GM21786 (cell line): ENCODE data around the gene ANK3.
A peak's percentile ranks its signal among the peaks of the same experiment; 100 is the strongest.

Experiments used
- ATAC-seq: cut with Tn5 transposase; IDR thresholded peaks from one replicate; pipeline ENCODE4 v1.9.1; 2021; ENCODE audit not compliant: unreplicated experiment

The ANK3 gene

GRCh38 chr10:60144099-60144498, 245.6 kb downstream of the ANK3 start:
- ATAC-seq = no peak

GRCh38 chr10:60142736-60143135, 246.9 kb downstream of the ANK3 start:
- no peak for ATAC-seq

- ATAC-seq = no peak
Measured at GRCh38 chr10:60141896-60142559, 247.6 kb downstream of the ANK3 start.

- no peak for ATAC-seq
Measured at GRCh38 chr10:60140651-60141632, 248.7 kb downstream of the ANK3 start.

GRCh38 chr10:60139798-60140566, 249.7 kb downstream of the ANK3 start:
- ATAC-seq = no peak

- ATAC-seq = no peak
Measured at GRCh38 chr10:60139290-60139689, 250.4 kb downstream of the ANK3 start.

- ATAC-seq = no peak
Measured at GRCh38 chr10:60138842-60139241, 250.8 kb downstream of the ANK3 start.

- no peak for ATAC-seq
Measured at GRCh38 chr10:60138026-60138425, 251.6 kb downstream of the ANK3 start.

- no peak for ATAC-seq
Measured at GRCh38 chr10:60137292-60137992, 252.2 kb downstream of the ANK3 start.

- ATAC-seq = no peak
Measured at GRCh38 chr10:60135020-60135419, 254.7 kb downstream of the ANK3 start.

GRCh38 chr10:60134548-60134947, 255.1 kb downstream of the ANK3 start:
- ATAC-seq = no peak

- ATAC-seq = peak; percentile 65
Measured at GRCh38 chr10:60130130-60130579, 259.5 kb downstream of the ANK3 start.

- ATAC-seq = no peak
Measured at GRCh38 chr10:60125895-60126294, 263.8 kb downstream of the ANK3 start.

GRCh38 chr10:60124536-60124935, 265.1 kb downstream of the ANK3 start:
- ATAC-seq = no peak

- no peak for ATAC-seq
Measured at GRCh38 chr10:60123668-60124067, 266.0 kb downstream of the ANK3 start.

GRCh38 chr10:60123172-60123571, 266.5 kb downstream of the ANK3 start:
- ATAC-seq = no peak

GRCh38 chr10:60122190-60122589, 267.5 kb downstream of the ANK3 start:
- ATAC-seq = no peak

GRCh38 chr10:60114765-60115586, 274.7 kb downstream of the ANK3 start:
- peak; percentile 89 for ATAC-seq

GRCh38 chr10:60110739-60111138, 278.9 kb downstream of the ANK3 start:
- no peak for ATAC-seq
